ENCODE measurements around the gene ADAMTSL2.

The ADAMTSL2 gene

DNA sequence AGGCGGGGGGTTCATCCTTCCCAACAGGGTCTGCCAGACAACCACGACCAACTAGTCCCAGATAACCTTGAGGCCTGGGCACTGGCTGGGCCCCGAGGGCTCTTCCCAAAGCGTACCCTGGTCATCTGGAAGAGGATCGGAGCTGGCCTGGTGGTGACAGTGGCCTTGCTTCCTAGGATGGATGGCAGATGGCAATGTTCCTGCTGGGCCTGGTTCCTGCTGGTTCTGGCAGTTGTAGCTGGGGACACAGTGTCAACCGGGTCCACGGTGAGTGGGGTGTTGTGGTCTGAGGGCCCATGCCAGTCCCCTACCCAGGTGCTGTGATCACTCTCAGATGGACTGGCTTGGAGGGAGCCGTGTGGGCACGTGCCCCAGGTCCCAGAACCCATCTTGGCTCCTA, 2.0 kb downstream of the ADAMTSL2 start:
- DNase-seq, result no peak

DNA sequence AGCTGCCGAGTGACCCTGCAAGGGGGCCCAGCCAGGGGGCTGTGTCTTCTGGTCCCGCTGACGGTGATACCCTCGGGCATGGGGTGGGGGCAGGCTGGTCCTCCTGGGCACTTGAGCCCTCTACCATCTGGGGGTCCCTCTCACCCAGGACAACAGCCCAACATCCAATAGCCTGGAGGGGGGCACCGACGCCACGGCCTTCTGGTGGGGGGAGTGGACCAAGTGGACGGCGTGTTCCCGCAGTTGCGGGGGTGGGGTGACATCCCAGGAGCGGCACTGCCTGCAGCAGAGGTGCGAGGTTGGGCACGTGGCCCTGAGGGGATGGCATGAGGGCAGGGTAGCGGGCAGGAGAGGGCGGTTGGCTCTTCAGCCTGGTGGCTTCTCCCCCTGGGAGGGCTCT, 2.8 kb downstream of the ADAMTSL2 start:
- no peak for DNase-seq

DNA sequence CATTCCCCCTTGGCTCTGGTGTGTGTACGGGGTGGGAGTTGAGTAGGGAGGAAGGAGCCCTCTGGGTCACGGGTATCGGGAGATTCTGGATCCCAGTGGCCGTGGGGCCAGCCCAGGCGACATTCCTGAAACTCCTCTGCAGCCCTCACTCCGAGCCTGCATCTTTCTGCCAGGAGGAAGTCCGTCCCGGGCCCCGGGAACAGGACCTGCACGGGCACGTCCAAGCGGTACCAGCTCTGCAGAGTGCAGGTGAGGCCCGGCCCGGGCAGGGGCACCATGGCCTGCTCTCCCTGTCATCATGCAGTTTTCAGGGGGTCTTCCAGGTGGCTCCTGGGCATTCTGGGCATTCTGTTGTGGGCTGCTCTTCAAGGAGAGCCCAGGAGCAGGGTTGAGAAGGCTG, 3.7 kb downstream of the ADAMTSL2 start:
- DNase-seq, result no peak

DNA sequence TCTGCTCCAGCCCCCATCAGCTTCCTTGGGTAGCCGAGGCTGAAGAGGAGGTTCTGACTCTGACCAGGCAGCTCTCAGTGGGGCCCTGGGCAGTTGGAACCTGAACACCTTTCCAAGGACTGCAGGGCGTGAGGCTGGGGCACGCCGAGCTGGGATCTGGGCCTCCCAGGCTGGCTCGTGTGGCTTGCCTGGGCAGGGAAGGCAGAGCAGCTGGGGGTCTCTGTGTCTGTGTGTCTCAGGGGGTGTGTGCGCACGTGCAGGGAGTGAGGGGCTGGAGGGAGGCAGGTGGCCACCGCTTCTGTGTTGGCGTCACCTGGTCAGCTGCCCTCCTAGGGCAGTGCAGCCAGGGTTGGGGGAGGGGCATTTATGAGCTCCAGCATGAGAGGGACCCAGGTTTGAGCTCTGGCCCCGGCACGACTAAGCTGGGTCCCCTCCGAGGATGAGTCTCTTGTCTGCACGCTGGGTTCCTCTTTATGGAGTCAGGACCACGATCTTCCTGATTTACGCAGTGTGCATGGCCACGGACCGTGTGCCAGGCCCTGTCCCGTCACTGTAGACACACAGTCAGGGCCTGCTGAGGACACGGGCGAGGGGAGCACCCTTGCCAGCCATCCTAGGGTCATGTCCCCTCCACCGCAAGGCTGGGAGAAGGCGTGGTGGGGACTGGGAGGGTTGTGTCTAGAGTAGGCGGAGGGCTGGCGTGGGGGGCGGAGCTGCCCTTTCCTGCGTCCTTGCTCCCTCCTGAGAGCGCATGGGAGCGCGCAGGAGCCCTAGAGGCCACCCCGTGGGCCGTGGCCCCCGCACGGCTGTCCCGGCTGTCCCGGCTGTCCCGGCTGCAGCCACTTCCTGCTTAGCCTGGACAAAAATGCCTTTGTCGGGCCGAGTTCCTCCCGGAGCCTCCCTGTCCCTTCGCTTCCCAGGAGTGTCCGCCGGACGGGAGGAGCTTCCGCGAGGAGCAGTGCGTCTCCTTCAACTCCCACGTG, 4.6 kb downstream of the ADAMTSL2 start:
- no peak for DNase-seq

DNA sequence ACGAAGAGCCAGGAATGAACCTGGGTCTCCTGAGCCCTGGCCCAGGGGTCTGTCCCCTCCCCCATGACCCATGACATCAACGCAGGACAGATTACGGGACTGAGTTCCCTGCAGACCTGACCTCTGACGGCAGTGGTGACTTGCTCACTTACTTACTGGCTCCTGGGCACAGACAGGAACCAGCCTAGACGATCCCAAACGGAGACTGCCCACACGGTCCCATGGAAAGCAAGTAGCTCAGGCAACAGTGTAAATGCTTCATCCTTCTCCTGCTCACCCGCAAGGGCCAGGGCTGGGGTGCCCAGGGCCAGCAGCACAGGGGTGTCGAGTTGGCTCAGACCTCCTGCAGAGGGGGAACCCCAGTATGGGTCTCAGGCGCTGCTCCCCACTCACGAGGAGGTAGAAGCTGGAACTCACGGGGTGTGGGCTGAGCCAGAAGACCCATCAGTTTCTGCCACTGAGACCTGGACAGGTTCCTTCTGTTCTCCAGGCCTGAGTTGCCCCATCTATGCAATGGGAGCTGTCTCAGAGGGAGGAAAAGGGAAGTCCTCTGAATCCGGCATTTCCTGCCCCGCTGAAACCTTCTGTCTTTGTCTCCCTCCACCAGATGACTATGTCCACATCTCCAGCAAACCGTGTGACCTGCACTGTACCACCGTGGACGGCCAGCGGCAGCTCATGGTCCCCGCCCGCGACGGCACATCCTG, 5.6 kb downstream of the ADAMTSL2 start:
- no peak for DNase-seq

DNA sequence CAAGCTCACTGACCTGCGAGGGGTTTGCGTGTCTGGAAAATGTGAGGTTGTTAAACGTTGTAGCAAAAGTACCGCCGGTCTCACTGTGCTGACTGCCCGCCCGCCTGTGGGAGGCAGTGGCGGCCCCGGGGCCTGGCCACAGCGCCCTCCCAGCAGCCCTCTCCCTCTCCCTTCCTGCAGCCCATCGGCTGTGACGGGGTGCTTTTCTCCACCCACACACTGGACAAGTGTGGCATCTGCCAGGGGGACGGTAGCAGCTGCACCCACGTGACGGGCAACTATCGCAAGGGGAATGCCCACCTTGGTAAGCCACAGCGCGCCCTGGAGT, 6.2 kb downstream of the ADAMTSL2 start:
- DNase-seq, result no peak

DNA sequence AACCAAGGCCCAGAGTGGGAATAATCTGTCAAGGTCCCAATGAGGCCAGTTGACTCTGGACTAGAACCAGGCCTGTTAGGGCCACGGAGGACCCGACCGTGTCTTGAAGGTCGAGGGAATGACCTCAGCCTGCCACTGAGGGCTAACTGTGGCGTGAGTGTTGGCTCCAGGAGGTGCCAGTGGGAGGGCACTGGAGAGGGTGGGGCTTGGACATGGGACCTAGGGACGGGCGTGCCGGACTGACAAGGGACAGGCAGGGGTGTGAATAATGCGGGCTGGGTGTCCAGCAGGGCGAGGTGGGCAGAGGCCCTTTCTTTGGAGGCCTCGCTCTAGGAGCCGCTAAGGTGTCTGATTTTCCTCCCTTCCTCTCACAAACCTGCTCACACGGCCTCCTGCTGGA, 7.5 kb downstream of the ADAMTSL2 start:
- DNase-seq, result no peak

DNA sequence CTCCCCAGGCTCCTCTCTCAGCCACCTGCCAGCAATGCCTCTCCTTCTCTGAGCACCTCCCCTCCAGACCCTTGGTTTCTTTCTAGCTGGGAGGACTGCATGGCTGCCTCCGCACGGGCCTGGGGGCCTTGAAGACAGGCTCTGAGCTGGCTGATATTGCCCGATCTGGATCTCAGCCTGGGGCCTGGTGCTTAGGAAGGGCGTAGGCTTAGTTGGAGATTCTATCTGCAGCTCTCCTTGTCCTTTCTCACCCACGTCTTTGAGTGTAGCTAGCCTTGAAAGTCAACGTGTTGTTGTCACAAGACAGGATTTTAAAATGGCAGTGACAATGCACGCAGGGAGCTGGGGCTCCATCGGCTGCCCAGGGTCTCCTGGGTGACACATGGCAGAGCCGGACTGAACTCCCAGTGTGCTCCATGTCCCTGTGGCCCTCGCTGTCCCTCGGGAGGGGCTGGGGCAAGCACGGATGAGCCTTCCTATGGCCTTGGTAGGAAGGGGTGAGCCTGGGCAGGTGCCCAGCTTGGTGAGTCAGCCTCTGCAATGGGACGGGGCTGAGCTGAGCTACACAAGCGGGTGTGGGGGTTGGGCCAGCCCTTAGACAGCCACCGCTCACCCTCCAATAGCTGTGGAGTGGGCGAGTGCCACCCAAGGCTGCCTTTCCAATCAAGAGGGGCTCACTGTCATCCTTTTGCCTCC, 9.4 kb downstream of the ADAMTSL2 start:
- DNase-seq, result no peak

DNA sequence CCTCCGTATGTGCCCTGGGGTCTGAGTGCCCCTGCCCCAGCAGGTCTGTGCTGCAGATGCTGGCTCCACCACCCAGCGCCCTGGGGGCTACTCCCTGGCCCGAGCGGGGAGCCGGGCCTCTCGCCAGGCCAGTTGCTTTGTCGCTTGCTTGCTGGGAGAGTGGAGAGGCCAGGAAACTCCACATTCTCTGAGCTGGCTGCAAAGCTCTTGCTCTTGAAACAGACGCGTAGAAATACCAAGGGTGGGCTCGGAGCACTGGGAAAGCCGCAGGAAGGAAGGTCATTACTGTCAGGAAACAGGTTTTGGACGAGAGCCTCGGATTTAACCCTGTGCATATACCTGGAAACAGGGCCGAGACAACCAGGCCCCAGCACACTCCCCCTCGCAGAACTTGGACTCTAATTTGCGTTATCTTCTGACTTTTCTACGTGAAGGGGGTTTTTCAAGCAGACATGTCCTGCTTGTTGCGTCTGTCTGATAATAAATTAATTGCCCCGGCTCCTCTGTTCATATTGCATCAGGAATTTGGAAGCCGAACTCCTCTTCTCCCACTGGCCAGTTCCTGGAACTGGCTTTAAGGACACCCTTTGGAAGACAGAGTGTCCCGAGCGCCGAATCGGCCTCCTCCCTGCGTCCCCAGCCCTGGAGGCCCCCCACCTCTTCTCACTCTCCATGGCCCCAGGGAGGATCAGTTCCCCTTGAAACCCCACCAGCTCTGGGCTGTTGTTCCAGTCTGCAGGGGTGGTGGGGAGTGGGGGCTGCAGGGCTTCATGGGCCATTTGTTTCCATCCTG, 11.2 kb downstream of the ADAMTSL2 start:
- DNase-seq, result no peak

DNA sequence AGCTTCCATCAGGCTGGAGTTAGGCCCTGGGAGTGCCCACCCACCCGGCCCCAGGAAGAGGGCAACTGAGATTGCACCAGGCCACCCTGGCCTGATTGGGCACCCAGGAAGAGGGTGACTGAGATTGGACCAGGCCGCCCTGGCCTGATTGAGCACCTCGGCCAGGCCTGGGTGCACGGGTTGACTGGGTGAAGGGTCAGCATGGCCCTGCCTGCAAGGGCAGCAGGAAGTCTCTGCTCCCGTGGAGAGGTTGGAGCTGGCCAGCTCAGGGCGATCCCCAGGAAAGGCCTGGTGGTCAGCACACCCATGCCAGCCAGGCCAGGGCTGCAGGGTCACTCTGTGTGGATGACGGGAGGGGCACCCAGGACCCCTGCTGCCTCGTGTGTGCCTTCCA, 11.8 kb downstream of the ADAMTSL2 start:
- DNase-seq, result no peak

DNA sequence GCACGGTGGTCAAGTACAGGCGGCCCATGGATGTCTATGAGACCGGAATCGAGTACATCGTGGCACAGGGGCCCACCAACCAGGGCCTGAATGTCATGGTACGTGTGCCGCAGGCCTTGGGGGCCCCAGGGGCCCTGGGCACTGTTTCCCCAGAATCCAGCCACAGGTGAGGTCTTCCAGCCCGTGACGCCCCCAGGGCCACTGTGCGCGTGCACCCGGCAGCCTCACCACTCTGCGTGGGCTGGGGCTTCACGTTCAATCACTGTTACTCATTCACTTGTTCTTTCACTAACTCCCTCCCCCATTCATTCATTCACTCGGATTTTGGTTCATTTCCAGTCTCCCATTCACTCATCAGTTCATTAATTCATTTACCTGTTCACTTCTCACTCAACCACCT, 12.6 kb downstream of the ADAMTSL2 start:
- DNase-seq, result no peak

DNA sequence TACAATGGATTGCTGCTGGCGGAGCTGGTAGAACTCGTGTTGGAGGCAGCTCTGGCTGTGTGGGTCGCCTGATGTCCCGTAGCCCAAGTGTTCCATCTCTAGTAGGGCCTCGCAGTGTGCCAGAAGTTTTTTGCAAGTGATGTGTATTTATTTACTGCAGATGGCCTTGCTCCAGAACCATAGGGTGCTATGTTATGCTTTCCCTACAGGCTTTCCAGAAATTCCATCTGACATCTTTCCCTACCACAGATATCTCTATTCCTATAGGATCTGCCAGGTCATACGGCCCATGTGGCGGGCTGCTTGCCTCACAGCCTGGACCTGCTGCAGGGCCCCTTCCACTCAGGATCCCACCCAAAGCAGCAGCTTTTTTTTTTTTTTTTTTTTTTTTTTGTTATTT, 16.9 kb downstream of the ADAMTSL2 start:
- DNase-seq, result no peak

DNA sequence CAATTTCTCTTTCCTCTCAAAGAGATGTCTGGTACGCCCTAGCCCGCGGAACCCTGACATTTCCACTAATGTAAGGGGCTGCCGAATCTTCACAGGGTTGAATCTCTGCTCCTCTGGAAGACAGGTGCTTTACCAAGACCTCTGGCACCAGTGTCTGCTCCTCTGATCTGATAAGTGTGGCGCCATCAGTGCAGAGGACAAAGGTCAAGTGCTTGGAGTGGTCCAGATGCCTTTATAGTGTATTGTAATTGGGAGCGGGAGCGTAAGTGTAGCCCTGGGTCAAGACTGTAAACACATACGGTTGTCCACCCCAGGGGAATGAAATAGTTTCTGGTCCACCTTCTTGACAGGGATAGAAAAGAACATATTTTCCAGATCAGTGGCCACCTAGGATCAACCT, 17.7 kb downstream of the ADAMTSL2 start:
- no peak for DNase-seq

DNA sequence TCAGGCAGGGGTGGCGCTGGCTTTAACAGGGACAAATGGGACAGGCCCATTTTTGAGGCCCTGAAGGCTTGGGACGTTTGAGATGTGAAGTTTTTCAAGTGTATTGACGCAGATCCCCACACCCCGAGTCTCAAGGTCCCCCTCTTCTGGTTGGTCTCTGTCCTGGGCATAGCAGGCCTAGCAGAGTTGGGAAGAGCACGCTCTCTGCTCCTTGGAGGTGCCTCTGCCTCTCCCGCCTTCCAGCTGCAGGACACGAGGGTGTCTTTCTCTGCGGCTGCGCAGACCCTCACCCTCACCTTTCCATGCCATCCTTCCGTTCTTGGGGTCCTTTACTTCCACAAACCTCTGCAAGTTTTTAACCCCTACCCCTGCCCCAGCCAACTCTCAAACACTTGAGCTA, 18.6 kb downstream of the ADAMTSL2 start:
- DNase-seq, result no peak

DNA sequence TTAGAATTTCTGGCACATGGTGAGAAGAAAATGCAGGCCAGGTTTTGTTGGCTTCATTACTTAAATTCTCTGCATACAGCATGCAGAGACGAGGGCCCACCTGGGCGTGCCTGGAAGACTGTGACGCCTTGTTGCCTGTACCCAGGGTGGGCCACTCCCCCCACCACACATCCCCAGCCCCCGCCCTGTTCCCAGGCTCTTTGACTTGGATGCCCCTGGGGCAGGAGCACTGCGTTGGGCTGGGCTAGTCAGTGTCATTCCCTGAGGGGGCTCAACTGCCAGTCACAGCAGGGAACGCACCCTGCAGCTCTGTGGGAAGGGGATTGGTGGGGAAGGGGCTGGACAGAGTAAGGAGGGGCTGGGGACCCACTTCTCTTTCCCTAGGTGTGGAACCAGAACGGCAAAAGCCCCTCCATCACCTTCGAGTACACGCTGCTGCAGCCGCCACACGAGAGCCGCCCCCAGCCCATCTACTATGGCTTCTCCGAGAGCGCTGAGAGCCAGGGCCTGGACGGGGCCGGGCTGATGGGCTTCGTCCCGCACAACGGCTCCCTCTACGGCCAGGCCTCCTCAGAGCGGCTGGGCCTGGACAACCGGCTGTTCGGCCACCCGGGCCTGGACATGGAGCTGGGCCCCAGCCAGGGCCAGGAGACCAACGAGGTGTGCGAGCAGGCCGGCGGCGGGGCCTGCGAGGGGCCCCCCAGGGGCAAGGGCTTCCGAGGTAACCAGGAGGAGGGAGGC, 19.6 kb downstream of the ADAMTSL2 start:
- DNase-seq, result no peak

DNA sequence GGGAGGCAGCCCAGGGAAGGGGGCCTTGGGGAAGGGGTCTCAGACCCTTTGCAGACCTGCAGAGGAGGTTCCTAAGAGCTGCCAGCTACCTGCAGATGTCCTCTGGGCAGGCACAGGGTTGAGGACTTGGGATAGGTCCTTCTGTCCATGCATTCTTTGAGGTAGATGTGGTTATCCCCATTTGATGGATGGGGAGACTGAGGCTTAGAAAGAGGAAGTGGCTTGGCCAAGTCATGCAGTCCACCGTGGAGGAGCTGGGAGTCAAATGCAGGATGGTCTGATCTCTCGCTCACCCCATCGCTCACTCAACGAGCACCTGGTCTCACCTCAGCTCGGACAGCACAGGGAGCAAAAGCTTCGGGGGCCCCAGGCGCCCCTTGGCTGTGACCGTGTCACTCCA, 20.2 kb downstream of the ADAMTSL2 start:
- no peak for DNase-seq

DNA sequence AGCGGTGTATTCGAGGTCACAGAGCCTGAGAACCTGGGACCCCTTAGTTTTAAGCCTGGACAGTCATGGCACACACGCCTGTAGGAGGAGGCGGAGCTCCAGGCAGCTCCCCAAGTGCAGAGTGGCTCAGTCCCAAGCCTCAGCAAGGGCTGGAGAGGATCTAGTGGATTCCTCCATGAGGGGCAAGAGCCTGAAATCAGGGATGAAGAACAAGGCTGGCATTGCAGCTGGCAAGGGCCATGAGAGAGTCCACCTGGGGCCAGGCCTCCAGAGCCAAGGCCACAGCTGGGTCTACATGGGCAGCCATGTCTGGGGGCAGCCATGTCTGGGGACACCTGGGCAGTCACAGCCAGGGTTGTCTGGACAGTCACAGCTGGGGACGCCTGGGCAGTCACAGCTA, 21.9 kb downstream of the ADAMTSL2 start:
- no peak for DNase-seq

DNA sequence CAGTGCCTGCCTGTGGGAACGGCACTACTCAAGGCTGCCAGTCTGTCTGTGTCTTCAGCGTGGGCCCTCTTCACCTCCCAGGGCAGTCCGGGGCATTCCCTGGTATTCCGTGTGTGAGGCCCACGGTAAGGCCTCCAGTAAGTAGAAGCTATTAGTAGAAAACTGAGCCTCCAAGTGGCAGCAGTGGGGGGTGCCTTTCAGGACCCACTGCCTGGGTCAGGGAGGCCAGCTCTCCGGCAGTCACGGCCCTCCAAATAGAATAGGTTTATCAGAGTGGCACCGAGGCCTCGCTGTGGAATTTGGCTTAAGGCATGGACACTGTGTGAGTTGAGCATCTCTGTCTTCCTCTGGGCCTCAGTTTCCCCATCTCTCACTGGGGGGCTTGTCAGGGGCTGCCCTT, 23.1 kb downstream of the ADAMTSL2 start:
- no peak for DNase-seq

DNA sequence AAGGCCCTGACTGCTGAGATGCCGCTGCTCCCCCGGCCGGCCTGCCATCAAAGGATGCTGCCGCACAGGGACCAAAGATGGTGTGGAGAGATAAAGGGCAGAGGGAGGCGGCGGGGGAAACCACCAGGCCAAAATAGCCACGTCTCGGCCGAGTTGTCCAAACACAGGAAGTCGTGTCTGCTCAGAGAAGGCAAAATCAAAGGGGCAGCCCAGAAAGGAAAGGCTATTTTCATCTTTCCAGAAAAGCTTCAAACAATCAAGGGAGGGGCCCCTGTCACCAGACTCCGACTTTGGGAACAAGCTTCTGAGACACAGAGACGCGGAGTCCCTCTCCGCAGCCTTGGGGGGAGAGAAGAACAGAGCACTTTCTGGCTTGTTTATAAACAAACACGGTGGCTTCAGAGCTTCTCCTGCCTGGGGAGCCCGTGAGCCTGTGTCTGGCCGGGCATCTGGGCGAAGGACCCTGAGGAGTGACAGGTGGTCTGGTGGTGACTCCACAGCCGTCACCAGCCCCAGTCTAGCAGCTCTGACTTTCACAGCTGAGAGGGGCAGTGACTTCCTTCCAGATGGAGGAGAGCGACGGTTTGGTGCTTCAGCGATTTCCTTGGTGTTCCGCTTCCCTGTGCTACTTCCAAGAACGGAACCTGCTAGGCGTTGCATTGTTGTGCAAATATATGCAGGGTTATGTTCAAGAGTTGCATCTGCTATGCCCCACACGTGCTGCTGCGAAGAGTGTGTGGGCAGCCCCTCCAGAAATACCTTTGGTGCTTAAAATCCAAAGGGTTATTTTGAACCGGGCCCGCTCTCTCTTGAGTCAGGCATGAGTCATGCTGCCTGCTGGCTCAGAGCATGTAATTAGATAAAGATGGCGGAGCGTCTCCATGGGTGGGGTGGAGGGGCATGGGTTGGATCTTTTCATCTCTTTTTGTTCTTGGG, 24.0 kb downstream of the ADAMTSL2 start:
- DNase-seq, result no peak

DNA sequence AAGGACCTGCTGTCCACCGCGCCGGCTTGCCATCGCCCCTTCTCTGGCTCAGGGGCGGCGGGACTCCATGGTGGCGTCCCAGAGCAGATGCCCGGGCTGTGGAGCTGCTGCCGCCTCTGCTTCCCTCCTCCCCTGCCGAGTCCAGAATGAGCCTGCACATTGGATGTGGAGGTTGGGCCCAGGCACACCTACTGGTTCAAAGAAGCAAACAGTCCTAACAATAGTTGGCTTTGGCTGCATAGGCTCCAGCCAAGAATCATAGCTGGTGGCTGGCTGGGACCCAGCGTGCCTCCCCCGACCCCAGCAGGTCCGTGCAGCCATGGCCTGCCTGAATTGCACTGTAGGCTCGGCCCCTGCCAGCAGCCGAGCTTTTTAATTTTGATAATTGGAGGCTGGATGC, 25.8 kb downstream of the ADAMTSL2 start:
- no peak for DNase-seq

DNA sequence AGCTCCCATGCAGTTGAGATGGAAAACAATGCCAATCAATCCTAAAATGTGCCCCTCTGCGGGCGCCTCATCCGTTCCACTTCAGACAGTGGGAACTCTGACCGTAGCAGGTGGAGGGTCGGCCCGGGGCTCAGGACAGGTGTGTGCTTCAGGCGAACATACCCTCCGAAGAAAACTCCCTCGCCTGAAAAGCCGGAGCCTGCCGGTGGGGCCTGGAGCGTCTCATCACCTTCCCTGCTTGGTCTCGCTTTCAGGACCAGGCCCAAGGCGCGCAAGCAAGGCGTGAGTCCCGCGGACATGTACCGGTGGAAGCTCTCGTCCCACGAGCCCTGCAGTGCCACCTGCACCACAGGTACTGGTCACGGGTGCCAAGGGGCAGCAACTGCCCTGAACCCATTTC, 26.4 kb downstream of the ADAMTSL2 start:
- no peak for DNase-seq

Measured in CD4-positive, alpha-beta T cell treated with Interleukin-21 for 1 hour (primary cell).